Vagina (tissue), 2 donors: ENCODE measurements around the gene XIRP2. TPM values are rescaled to one million over a fixed set of nuclear protein-coding genes. Genes with fewer than 3 reads are reported as not detected.

ENCODE experiments used
- DNase-seq, 2 donors: peaks; one replicate each; pipeline ENCODE4 v3.0.0-alpha.2; 2017; ENCODE audit errors: extremely low spot score in 2 of 2
- H3K27ac ChIP-seq: fragments of 200-600 bp; sonication (generic); one replicate; pipeline ENCODE4 v1.5.1; 2019
- H3K27me3 ChIP-seq: fragments of 200-600 bp; sonication (generic); one replicate; pipeline ENCODE4 v1.5.1; 2019
- H3K36me3 ChIP-seq, 2 donors: fragments of 200-600 bp; sonication (generic); one replicate each; pipeline ENCODE4 v1.5.1; 2017 to 2019
- H3K4me1 ChIP-seq: fragments of 200-600 bp; sonication (generic); one replicate; pipeline ENCODE4 v1.5.1; 2019
- H3K4me3 ChIP-seq, 2 donors: fragments of 200-600 bp; sonication (generic); 1 replicate in 1 of 2; 2 replicates in 1 of 2; pipeline ENCODE4 v1.5.1; 2016 to 2019
- H3K9me3 ChIP-seq: fragments of 200-600 bp; sonication (generic); one replicate; pipeline ENCODE4 v1.5.1; 2019
- POLR2A ChIP-seq, 2 donors: fragments of 450-650 bp; IDR thresholded peaks; one replicate each; pipeline ENCODE4 v1.6.1; 2017; ENCODE audit warnings: antibody characterized with exemption in 2 of 2, mild to moderate bottlenecking in 2 of 2, moderate library complexity in 2 of 2
- POLR2AphosphoS5 ChIP-seq, 2 donors: sonication (generic); formaldehyde crosslinking; IDR thresholded peaks; one replicate each; pipeline ENCODE4 v1.9.0; 2017; ENCODE audit warnings: antibody characterized with exemption in 2 of 2, mild to moderate bottlenecking in 2 of 2, low read depth in 1 of 2; ENCODE audit not compliant: insufficient read depth in 1 of 2
- intact Hi-C: fragments of 100-400 bp; cut with DNase I; formaldehyde crosslinking; loops from one replicate; pipeline ENCODE4 v1.15.1; 2023
- total RNA-seq: library from RNA; depleted of rRNA; stranded (reverse); fragments of >200 nt; gene quantifications from one replicate; pipeline ENCODE4 v1.2.3, GENCODE V29; 2016
- TF ChIP-seq, protein P1 (sequence below), 3 experiments: fragments of 450-650 bp in 2 of 3; fragments of 200-600 bp in 1 of 3; sonication (generic) in 1 of 3; IDR thresholded peaks; one replicate each; pipeline ENCODE4 v1.5.1; 2017 to 2019; ENCODE audit warnings: antibody characterized with exemption in 3 of 3, mild to moderate bottlenecking in 2 of 3, moderate library complexity in 2 of 3

XIRP2 gene
- total RNA-seq, 1 donor from 2014 or later: not detected

- H3K36me3 ChIP-seq: no peaks in the 10 kb centered on the region
- no peaks in the 10 kb centered on the region for H3K27me3 ChIP-seq
- TF ChIP-seq POLR2A (IDR thresholded peaks at IDR 0.05) (no peak), POLR2AphosphoS5 (IDR thresholded peaks at IDR 0.05; ENCODE audit: insufficient read depth in 1 of 2, low read depth in 1 of 2) (no peak)
- TF ChIP-seq, protein P1, sequence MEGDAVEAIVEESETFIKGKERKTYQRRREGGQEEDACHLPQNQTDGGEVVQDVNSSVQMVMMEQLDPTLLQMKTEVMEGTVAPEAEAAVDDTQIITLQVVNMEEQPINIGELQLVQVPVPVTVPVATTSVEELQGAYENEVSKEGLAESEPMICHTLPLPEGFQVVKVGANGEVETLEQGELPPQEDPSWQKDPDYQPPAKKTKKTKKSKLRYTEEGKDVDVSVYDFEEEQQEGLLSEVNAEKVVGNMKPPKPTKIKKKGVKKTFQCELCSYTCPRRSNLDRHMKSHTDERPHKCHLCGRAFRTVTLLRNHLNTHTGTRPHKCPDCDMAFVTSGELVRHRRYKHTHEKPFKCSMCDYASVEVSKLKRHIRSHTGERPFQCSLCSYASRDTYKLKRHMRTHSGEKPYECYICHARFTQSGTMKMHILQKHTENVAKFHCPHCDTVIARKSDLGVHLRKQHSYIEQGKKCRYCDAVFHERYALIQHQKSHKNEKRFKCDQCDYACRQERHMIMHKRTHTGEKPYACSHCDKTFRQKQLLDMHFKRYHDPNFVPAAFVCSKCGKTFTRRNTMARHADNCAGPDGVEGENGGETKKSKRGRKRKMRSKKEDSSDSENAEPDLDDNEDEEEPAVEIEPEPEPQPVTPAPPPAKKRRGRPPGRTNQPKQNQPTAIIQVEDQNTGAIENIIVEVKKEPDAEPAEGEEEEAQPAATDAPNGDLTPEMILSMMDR (IDR thresholded peaks at IDR 0.05): no peak
- H3K4me1 ChIP-seq: no peaks in the 10 kb centered on the region
- no peak overlapping the region for H3K27ac ChIP-seq
- intact Hi-C loops: no loop called here
- no peaks in the 10 kb centered on the region for H3K9me3 ChIP-seq
- no peak for DNase-seq
- H3K4me3 ChIP-seq: no peak overlapping the region
Observed at GRCh38 chr2:167140767-167141166, 252.5 kb downstream of the XIRP2 start.

DNA sequence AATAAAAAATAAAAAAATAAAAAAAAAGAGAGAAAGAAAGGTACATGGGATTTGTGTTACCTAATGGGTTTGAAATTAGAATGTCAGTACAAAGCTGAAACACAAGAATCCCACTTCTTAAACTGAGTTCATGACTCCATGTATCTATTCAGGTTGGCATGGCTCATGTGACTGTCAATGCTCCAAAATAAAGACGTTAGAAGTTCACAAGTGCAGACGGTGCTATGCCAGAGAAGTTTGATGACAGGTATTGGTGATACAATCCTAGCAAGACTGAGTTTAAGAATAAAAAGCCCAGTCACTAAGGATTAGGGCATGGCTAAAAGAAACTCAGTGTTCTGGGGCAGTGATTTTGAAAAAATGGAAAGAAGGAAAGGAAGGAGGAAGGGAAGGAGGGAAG, 254.3 kb downstream of the XIRP2 start:
- TF ChIP-seq POLR2AphosphoS5 (IDR thresholded peaks at IDR 0.05; ENCODE audit: insufficient read depth in 1 of 2, low read depth in 1 of 2) (no peak), POLR2A (IDR thresholded peaks at IDR 0.05) (no peak)
- TF ChIP-seq, protein P1 (IDR thresholded peaks at IDR 0.05): no peak
- Histone ChIP-seq H3K27ac (no peak overlapping the region), H3K9me3 (no peaks in the 10 kb centered on the region), H3K4me3 (no peak overlapping the region), H3K4me1 (no peaks in the 10 kb centered on the region), H3K36me3 (no peaks in the 10 kb centered on the region), H3K27me3 (no peaks in the 10 kb centered on the region)
- intact Hi-C loops: no loop called here
- no peak for DNase-seq

GRCh38 chr2:167144179-167144898, 256.1 kb downstream of the XIRP2 start:
- no peak overlapping the region for H3K4me3 ChIP-seq
- H3K36me3 ChIP-seq: no peaks in the 10 kb centered on the region
- H3K4me1 ChIP-seq: no peaks in the 10 kb centered on the region
- no peak overlapping the region for H3K27ac ChIP-seq
- H3K9me3 ChIP-seq: no peaks in the 10 kb centered on the region
- TF ChIP-seq POLR2AphosphoS5 (IDR thresholded peaks at IDR 0.05; ENCODE audit: insufficient read depth in 1 of 2, low read depth in 1 of 2) (no peak), POLR2A (IDR thresholded peaks at IDR 0.05) (no peak)
- TF ChIP-seq, protein P1 (IDR thresholded peaks at IDR 0.05): no peak
- DNase-seq: no peak
- intact Hi-C loops: no loop called here
- no peaks in the 10 kb centered on the region for H3K27me3 ChIP-seq

DNA sequence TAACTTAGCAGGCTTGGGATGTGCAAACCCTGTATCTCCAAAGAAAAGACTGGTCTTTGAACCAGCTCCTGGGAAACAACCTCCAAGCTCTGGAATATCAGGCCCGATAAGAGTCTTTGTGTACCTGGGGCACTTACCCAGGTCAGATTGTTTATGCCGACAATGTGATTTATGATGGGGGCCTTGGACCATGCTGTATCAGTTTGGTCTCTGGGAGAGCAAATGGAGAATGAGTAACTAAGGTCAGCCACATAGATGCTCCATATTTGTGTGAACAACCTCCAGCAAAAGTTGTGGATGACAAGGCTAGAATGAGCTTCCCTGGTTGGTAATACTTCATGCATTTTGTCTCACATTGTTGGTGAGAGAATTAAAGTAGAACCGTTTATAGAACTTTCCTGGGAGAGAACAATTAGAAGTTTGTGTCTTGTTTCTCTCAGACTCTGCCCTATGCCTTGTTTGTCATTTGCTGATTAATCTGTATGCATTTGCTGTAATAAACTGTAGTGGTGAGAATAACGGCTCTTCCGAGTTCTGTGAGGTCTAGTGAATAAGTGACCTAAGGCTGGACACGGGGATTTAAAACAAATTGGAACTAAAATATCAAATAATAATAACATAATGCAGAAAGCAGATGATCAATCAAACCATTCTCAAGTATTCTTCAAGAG, 259.1 kb downstream of the XIRP2 start:
- Histone ChIP-seq H3K4me3 (no peak overlapping the region), H3K27me3 (no peaks in the 10 kb centered on the region), H3K9me3 (no peaks in the 10 kb centered on the region), H3K36me3 (no peaks in the 10 kb centered on the region), H3K27ac (no peak overlapping the region), H3K4me1 (no peaks in the 10 kb centered on the region)
- TF ChIP-seq POLR2A (IDR thresholded peaks at IDR 0.05): no peak
- no peak for TF ChIP-seq POLR2AphosphoS5 (IDR thresholded peaks at IDR 0.05; ENCODE audit: insufficient read depth in 1 of 2, low read depth in 1 of 2)
- TF ChIP-seq, protein P1 (IDR thresholded peaks at IDR 0.05): no peak
- intact Hi-C loops: no loop called here
- DNase-seq: no peak

DNA sequence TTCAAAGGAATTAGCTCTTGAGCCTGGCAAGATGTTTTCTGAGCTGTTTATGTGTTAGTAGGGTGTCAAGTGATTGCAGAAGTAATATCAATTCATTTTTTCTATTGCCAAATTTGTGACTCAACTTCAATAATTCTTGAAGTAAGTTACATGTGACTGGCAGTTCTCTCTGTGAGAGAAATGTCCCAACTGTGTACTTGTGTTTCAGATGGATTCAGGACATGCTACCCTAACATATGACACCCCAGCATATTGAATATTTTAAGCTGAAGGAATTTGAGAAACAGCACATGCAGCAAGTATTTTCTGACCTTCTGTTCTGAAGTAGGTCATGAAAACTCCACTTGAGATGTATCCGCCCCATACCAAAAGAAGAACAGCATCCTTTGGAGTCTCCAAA, 263.6 kb downstream of the XIRP2 start:
- H3K36me3 ChIP-seq: no peaks in the 10 kb centered on the region
- H3K27ac ChIP-seq: no peak overlapping the region
- intact Hi-C loops: no loop called here
- no peak for TF ChIP-seq POLR2A (IDR thresholded peaks at IDR 0.05)
- TF ChIP-seq, protein P1 (IDR thresholded peaks at IDR 0.05): no peak
- no peak for TF ChIP-seq POLR2AphosphoS5 (IDR thresholded peaks at IDR 0.05; ENCODE audit: insufficient read depth in 1 of 2, low read depth in 1 of 2)
- H3K27me3 ChIP-seq: no peaks in the 10 kb centered on the region
- no peaks in the 10 kb centered on the region for H3K4me1 ChIP-seq
- H3K4me3 ChIP-seq: no peak overlapping the region
- no peak for DNase-seq
- no peaks in the 10 kb centered on the region for H3K9me3 ChIP-seq
